ENCODE results near the gene HMCN2. TPM values are rescaled to one million over a fixed set of nuclear protein-coding genes. Genes with fewer than 3 reads are reported as not detected.

The HMCN2 gene
- total RNA-seq, 4 donors from 2014 or later: 9.1 to 38.6 (median 12.5) TPM

DNA sequence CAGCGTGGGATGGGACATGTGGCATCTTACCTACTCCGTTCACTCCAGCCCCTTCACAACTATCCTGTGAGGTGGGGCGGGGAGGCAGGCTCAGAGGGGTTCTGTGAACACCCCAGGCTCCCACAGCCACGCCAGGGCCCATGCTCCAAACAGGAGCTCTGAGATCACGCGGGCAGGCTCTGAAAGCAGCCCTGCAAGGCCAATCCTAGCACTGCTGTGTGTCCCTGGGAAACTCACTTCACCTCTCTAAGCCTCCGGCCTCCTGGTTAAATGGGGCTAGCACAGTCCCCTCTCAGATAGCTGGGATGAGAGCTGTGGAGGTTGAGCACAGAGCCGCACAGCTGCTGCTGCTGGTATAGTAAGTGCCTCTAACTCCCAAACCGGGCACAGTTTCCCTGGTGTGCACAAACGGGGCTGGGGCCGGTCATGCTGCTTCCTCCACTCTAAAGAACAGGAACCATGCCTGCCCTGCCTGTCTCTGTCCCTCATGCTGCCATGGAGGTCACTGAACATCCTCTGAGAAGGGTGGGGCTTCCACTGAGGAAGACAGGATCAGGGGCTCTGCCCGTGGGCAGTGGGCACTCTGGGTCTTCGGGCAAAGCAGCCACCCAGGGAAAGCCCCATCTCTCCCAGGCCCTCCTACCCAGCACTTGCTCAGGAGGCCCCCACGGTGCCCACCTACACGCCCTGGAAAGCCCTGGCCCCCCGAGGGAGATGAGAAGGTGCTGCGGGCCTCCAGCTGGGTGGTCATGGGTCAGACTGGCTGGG lies 166.2 kb downstream of the HMCN2 start:
- TF ChIP-seq POLR2A (IDR thresholded peaks at IDR 0.05; ENCODE audit: low read depth): no peak
- TF ChIP-seq, protein P1, sequence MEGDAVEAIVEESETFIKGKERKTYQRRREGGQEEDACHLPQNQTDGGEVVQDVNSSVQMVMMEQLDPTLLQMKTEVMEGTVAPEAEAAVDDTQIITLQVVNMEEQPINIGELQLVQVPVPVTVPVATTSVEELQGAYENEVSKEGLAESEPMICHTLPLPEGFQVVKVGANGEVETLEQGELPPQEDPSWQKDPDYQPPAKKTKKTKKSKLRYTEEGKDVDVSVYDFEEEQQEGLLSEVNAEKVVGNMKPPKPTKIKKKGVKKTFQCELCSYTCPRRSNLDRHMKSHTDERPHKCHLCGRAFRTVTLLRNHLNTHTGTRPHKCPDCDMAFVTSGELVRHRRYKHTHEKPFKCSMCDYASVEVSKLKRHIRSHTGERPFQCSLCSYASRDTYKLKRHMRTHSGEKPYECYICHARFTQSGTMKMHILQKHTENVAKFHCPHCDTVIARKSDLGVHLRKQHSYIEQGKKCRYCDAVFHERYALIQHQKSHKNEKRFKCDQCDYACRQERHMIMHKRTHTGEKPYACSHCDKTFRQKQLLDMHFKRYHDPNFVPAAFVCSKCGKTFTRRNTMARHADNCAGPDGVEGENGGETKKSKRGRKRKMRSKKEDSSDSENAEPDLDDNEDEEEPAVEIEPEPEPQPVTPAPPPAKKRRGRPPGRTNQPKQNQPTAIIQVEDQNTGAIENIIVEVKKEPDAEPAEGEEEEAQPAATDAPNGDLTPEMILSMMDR (IDR thresholded peaks at IDR 0.05): no peak
- TF ChIP-seq EP300 (IDR thresholded peaks at IDR 0.05): no peak
- TF ChIP-seq POLR2AphosphoS5 (IDR thresholded peaks at IDR 0.05): no peak
- Histone ChIP-seq H3K36me3 (peaks cover 0 to 18% (median 7%) of the 10 kb centered on the region in 4 donors), H3K9me3 (no peaks in the 10 kb centered on the region), H3K4me1 (peaks cover 8 to 17% (median 15%) of the 10 kb centered on the region in 4 donors), H3K27ac (replicated peaks in 1 of 4) (no peak overlapping the region), H3K4me3 (no peak overlapping the region), H3K27me3 (peaks cover 0 to 20% (median 0%) of the 10 kb centered on the region in 4 donors)
- no peak for DNase-seq (ENCODE audit: extremely low spot score)
- 93% methylated on average over 14 of the region's 17 CpGs for WGBS
- intact Hi-C loops (cut with DNase I): loop anchor here (10.0 kb wide), 1 partner anchor 187 kb away; no protein-coding TSS in a partner anchor

DNA sequence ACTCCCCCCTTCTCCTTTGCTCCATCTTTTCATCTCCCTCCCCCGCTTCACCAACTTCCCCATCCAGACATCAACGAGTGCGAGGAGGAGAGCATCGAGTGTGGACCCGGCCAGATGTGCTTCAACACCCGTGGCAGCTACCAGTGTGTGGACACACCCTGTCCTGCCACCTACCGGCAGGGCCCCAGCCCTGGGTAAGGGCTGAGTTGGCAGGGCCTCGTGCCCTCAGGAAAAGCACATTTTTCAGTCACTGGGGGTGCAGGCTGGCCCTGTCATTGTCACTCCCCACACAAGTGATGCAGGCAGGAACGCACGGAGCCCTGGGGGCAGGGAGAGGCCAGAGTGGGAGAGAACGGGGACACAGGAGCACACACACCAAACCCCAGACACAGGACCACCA lies 166.8 kb downstream of the HMCN2 start:
- H3K4me1 ChIP-seq: peaks cover 7 to 17% (median 14%) of the 10 kb centered on the region in 4 donors
- H3K27me3 ChIP-seq: peaks cover 0 to 20% (median 0%) of the 10 kb centered on the region in 4 donors
- 83% methylated on average over 11 of the region's 11 CpGs for WGBS
- intact Hi-C loops (cut with DNase I): loop anchor here (10.0 kb wide), 1 partner anchor 188 kb away; no protein-coding TSS in a partner anchor
- peaks cover 0 to 18% (median 6%) of the 10 kb centered on the region in 4 donors for H3K36me3 ChIP-seq
- no peak overlapping the region for H3K4me3 ChIP-seq
- H3K9me3 ChIP-seq: no peaks in the 10 kb centered on the region
- TF ChIP-seq EP300 (IDR thresholded peaks at IDR 0.05) (no peak), POLR2A (IDR thresholded peaks at IDR 0.05; ENCODE audit: low read depth) (no peak), POLR2AphosphoS5 (IDR thresholded peaks at IDR 0.05) (no peak)
- TF ChIP-seq, protein P1 (IDR thresholded peaks at IDR 0.05): no peak
- no peak overlapping the region for H3K27ac ChIP-seq (replicated peaks in 1 of 4)
- DNase-seq (ENCODE audit: extremely low spot score): no peak

- intact Hi-C loops (cut with DNase I): loop anchor here (10.0 kb wide), 1 partner anchor 188 kb away; no protein-coding TSS in a partner anchor
- no peak for DNase-seq (ENCODE audit: extremely low spot score)
- Histone ChIP-seq H3K36me3 (peaks cover 0 to 15% (median 4%) of the 10 kb centered on the region in 4 donors), H3K27ac (replicated peaks in 1 of 4) (no peak overlapping the region), H3K9me3 (no peaks in the 10 kb centered on the region), H3K4me3 (peak overlapping the region; percentile 47 to 58 (median 50)), H3K27me3 (peaks cover 0 to 20% (median 0%) of the 10 kb centered on the region in 4 donors), H3K4me1 (peaks cover 5 to 17% (median 13%) of the 10 kb centered on the region in 4 donors)
- TF ChIP-seq, protein P1 (IDR thresholded peaks at IDR 0.05): no peak
- TF ChIP-seq POLR2AphosphoS5 (IDR thresholded peaks at IDR 0.05): no peak
- TF ChIP-seq EP300 (IDR thresholded peaks at IDR 0.05): no peak
- TF ChIP-seq POLR2A (IDR thresholded peaks at IDR 0.05; ENCODE audit: low read depth): no peak
- WGBS: 66% methylated on average over 9 of the region's 16 CpGs
Observed at GRCh38 chr9:130432796-130433167, 167.2 kb downstream of the HMCN2 start.

GRCh38 chr9:130433168-130433946 lies 167.8 kb downstream of the HMCN2 start:
- Histone ChIP-seq H3K27ac (replicated peaks in 1 of 4) (no peak overlapping the region), H3K36me3 (peaks cover 0 to 9% (median under 1%) of the 10 kb centered on the region in 4 donors), H3K4me1 (peaks cover 5 to 17% (median 13%) of the 10 kb centered on the region in 4 donors), H3K9me3 (no peaks in the 10 kb centered on the region), H3K4me3 (peak overlapping the region; percentile 47 to 58 (median 50)), H3K27me3 (peaks cover 0 to 20% (median 0%) of the 10 kb centered on the region in 4 donors)
- intact Hi-C loops (cut with DNase I): loop anchor here (10.0 kb wide), 1 partner anchor 189 kb away; no protein-coding TSS in a partner anchor
- TF ChIP-seq, protein P1 (IDR thresholded peaks at IDR 0.05): peak; percentile 64 to 88 (median 67)
- no peak for TF ChIP-seq POLR2AphosphoS5 (IDR thresholded peaks at IDR 0.05)
- DNase-seq (ENCODE audit: extremely low spot score): no peak
- WGBS: 32% methylated on average over 5 of the region's 92 CpGs

All from esophagus muscularis mucosa (tissue), 4 donors.